NCI-H128 (cell line): ENCODE measurements around the gene CCNDBP1.
"Not testable (repeated sequence)": the region's sequence is repeated elsewhere in the genome, so short reads cannot be mapped to it uniquely, and the experiment has no call there.

Source experiments
- DNase-seq: peaks from one replicate; lab custom pipeline; 2025; ENCODE audit not compliant: unreplicated experiment; lab: John Stamatoyannopoulos, UW

Gene CCNDBP1

GRCh38 chr15:43190178-43190577, 5.0 kb downstream of the CCNDBP1 start:
- no peak for DNase-seq

GRCh38 chr15:43193710-43194109, 8.5 kb downstream of the CCNDBP1 start:
- no peak for DNase-seq

GRCh38 chr15:43194795-43195194, 9.6 kb downstream of the CCNDBP1 start:
- DNase-seq = no peak

- no peak for DNase-seq
Observed at GRCh38 chr15:43196760-43197548, 11.8 kb downstream of the CCNDBP1 start.

GRCh38 chr15:43197773-43198172, 12.6 kb downstream of the CCNDBP1 start:
- DNase-seq = not testable (repeated sequence)

GRCh38 chr15:43198556-43198955, 13.4 kb downstream of the CCNDBP1 start:
- not testable (repeated sequence) for DNase-seq

GRCh38 chr15:43198992-43199391, 13.8 kb downstream of the CCNDBP1 start:
- DNase-seq = no peak

GRCh38 chr15:43199945-43200488, 14.8 kb downstream of the CCNDBP1 start:
- DNase-seq = no peak

- no peak for DNase-seq
Observed at GRCh38 chr15:43204016-43204901, 19.1 kb downstream of the CCNDBP1 start.

- DNase-seq = no peak
Observed at GRCh38 chr15:43206054-43206453, 20.9 kb downstream of the CCNDBP1 start.

GRCh38 chr15:43207024-43207423, 21.8 kb downstream of the CCNDBP1 start:
- DNase-seq = no peak

- no peak for DNase-seq
Observed at GRCh38 chr15:43208052-43209002, 23.1 kb downstream of the CCNDBP1 start.

- DNase-seq = no peak
Observed at GRCh38 chr15:43209059-43209824, 24.0 kb downstream of the CCNDBP1 start.

- DNase-seq = no peak
Observed at GRCh38 chr15:43210172-43210745, 25.1 kb downstream of the CCNDBP1 start.

- DNase-seq = no peak
Observed at GRCh38 chr15:43210807-43211206, 25.6 kb downstream of the CCNDBP1 start.

- no peak for DNase-seq
Observed at GRCh38 chr15:43211224-43211735, 26.1 kb downstream of the CCNDBP1 start.

- no peak for DNase-seq
Observed at GRCh38 chr15:43212299-43212698, 27.1 kb downstream of the CCNDBP1 start.

GRCh38 chr15:43212951-43213350, 27.7 kb downstream of the CCNDBP1 start:
- no peak for DNase-seq

GRCh38 chr15:43213466-43213865, 28.3 kb downstream of the CCNDBP1 start:
- DNase-seq = no peak
